GM23338 (cell line): ENCODE results near the gene THADA. TPM values are rescaled to one million over a fixed set of nuclear protein-coding genes. Genes with fewer than 3 reads are reported as not detected.
A peak's percentile ranks its signal among the peaks of the same experiment; 100 is the strongest.

Experiments
- ATAC-seq: fragments of 200-7000 bp; cut with Tn5 transposase; 3 replicates; pipeline ENCODE4 v1.9.1; 2020
- DNase-seq: peaks from one replicate; pipeline ENCODE4 v3.0.0-alpha.2; 2015; ENCODE audit warnings: low spot score
- H2AFZ ChIP-seq: fragments of 200-600 bp; sonication (generic); 2 replicates; pipeline ENCODE4 v1.8.0; 2016; ENCODE audit warnings: antibody characterized with exemption, mild to moderate bottlenecking, moderate library complexity
- H3F3A ChIP-seq: fragments of 200-600 bp; sonication (generic); replicated peaks from 2 replicates; pipeline ENCODE4 v1.8.0; 2017; ENCODE audit warnings: antibody characterized with exemption, mixed run types, low read depth
- H3K27ac ChIP-seq: fragments of 200-600 bp; sonication (generic); 2 replicates; pipeline ENCODE4 v1.6.1; 2016; ENCODE audit warnings: low read depth
- H3K27me3 ChIP-seq: fragments of 200-600 bp; sonication (generic); 2 replicates; pipeline ENCODE4 v1.8.0; 2016; ENCODE audit warnings: mild to moderate bottlenecking, mixed run types, moderate library complexity; ENCODE audit not compliant: insufficient read depth
- H3K36me3 ChIP-seq: fragments of 200-600 bp; sonication (generic); 2 replicates; pipeline ENCODE4 v1.8.0; 2016; ENCODE audit warnings: mild to moderate bottlenecking; ENCODE audit not compliant: insufficient read depth
- H3K4me1 ChIP-seq: fragments of 200-600 bp; sonication (generic); 2 replicates; pipeline ENCODE4 v1.8.0; 2016; ENCODE audit warnings: mild to moderate bottlenecking, moderate library complexity; ENCODE audit not compliant: insufficient read depth
- H3K4me2 ChIP-seq: fragments of 200-600 bp; sonication (generic); 2 replicates; pipeline ENCODE4 v1.7.1; 2017; ENCODE audit warnings: mixed run types
- H3K4me3 ChIP-seq: fragments of 200-600 bp; sonication (generic); 2 replicates; pipeline ENCODE4 v1.6.1; 2016; ENCODE audit warnings: mixed run types
- H3K79me2 ChIP-seq: fragments of 200-600 bp; sonication (generic); replicated peaks from 2 replicates; pipeline ENCODE4 v1.8.0; 2017; ENCODE audit warnings: mild to moderate bottlenecking; ENCODE audit not compliant: insufficient read depth
- H3K9me2 ChIP-seq: fragments of 200-600 bp; sonication (generic); 2 replicates; pipeline ENCODE4 v1.8.0; 2017; ENCODE audit not compliant: insufficient read depth
- H4K20me1 ChIP-seq: fragments of 200-600 bp; sonication (generic); replicated peaks from 2 replicates; pipeline ENCODE4 v1.8.0; 2017; ENCODE audit warnings: mild to moderate bottlenecking; ENCODE audit not compliant: insufficient read depth
- H3K27ac Mint-ChIP-seq: 2 replicates; pipeline ENCODE4 v1.8.0; 2020; ENCODE audit warnings: inconsistent platforms, mild to moderate bottlenecking, moderate library complexity, mixed read lengths
- H3K27me3 Mint-ChIP-seq: 3 replicates; pipeline ENCODE4 v1.8.0; 2022; ENCODE audit warnings: low read depth, mild to moderate bottlenecking, moderate library complexity, mixed read lengths, inconsistent platforms; ENCODE audit not compliant: insufficient read depth, poor library complexity
- H3K36me3 Mint-ChIP-seq: 3 replicates; pipeline ENCODE4 v1.8.0; 2021; ENCODE audit warnings: low read depth, mild to moderate bottlenecking, inconsistent platforms, moderate library complexity, mixed read lengths
- H3K4me1 Mint-ChIP-seq: 3 replicates; pipeline ENCODE4 v1.8.0; 2020; ENCODE audit warnings: mild to moderate bottlenecking, inconsistent platforms, mixed read lengths
- H3K4me3 Mint-ChIP-seq: 3 replicates; pipeline ENCODE4 v1.8.0; 2021; ENCODE audit warnings: moderate library complexity, mild to moderate bottlenecking, inconsistent platforms, mixed read lengths
- H3K9me3 Mint-ChIP-seq: 3 replicates; pipeline ENCODE4 v1.8.0; 2020; ENCODE audit warnings: moderate library complexity, mild to moderate bottlenecking, inconsistent platforms, mixed read lengths
- CREB1 ChIP-seq: fragments of 250-450 bp; sonication (Bioruptor Pico); IDR thresholded peaks from 2 replicates; pipeline ENCODE4 v1.5.0; 2020; ENCODE audit warnings: low read depth, mild to moderate bottlenecking, moderate library complexity
- EZH2phosphoT487 ChIP-seq: fragments of 200-600 bp; sonication (generic); IDR thresholded peaks from one replicate; pipeline ENCODE4 v1.8.1; 2018; ENCODE audit warnings: antibody characterized with exemption; ENCODE audit not compliant: unreplicated experiment
- STAT1 ChIP-seq: IDR thresholded peaks from one replicate; pipeline ENCODE4 v1.6.1; 2016; ENCODE audit warnings: antibody characterized with exemption; ENCODE audit not compliant: unreplicated experiment
- ZNF331 ChIP-seq: fragments of 250-450 bp; sonication (Bioruptor Pico); IDR thresholded peaks from 2 replicates; pipeline ENCODE4 v1.5.0; 2020; ENCODE audit warnings: low read depth, mild to moderate bottlenecking, moderate library complexity
- polyA plus RNA-seq: library from polyadenylated mRNA; unstranded; fragments of >200 nt; fragmentation: Nextera tagmentation; extraction: Ambion mirVana; gene quantifications from 2 replicates; pipeline ENCODE4 v1.2.1, GENCODE V29; 2016
- total RNA-seq: library from RNA; depleted of rRNA; stranded (reverse); fragments of >200 nt; shearing (Covaris generic); gene quantifications from 2 replicates; pipeline ENCODE4 v1.2.3, GENCODE V29; 2014
- TF ChIP-seq, protein P1 (sequence below): fragments of 250-450 bp; sonication (Bioruptor Pico); IDR thresholded peaks from 2 replicates; pipeline ENCODE4 v1.5.0; 2020; ENCODE audit warnings: mild to moderate bottlenecking, moderate library complexity
- TF ChIP-seq, protein P2 (sequence below): IDR thresholded peaks from 2 replicates; pipeline ENCODE4 v1.6.1; 2016; ENCODE audit warnings: antibody characterized with exemption
- TF ChIP-seq, protein P3 (sequence below), 2 experiments: fragments of 200-600 bp in 1 of 2; sonication (generic) in 1 of 2; conservative IDR thresholded peaks; 2 replicates each; pipeline versions ENCODE4 v1.5.1 to v1.6.1; 2016 to 2017; ENCODE audit warnings: antibody characterized with exemption in 2 of 2, low read depth in 2 of 2, mild to moderate bottlenecking in 2 of 2, moderate library complexity in 1 of 2
- TF ChIP-seq, protein P4 (sequence below): IDR thresholded peaks from one replicate; pipeline ENCODE4 v1.6.1; 2018; ENCODE audit warnings: antibody characterized with exemption; ENCODE audit not compliant: unreplicated experiment

THADA gene
- total and polyA plus RNA-seq, 2 experiments from 2014 or later: 17.0 to 30.7 TPM

DNA sequence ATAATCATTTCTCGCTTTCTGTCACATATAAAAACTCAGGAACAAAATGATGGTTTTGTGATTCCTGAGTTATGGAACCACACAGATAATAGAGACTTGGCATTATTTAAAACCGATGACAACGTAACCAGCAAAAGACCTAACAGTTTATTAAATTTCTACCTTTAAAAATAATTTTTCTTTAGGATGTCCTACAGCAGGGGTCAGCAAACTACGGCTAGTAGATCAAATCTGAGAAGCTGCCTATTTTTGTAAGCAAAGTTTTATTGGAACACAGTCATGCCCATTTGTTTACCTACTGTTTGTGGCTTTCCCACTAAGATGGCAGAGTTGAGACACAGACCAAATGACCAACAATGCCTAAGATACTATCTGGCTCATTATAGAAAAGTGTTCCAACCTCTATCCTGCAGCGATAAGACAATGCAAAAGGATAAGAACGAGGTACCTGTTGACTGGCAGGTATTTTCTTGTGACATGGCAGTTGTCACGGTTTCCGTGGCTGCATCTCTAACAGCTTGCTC is 316.5 kb downstream of the THADA start (continued):
- TF ChIP-seq, protein P1, sequence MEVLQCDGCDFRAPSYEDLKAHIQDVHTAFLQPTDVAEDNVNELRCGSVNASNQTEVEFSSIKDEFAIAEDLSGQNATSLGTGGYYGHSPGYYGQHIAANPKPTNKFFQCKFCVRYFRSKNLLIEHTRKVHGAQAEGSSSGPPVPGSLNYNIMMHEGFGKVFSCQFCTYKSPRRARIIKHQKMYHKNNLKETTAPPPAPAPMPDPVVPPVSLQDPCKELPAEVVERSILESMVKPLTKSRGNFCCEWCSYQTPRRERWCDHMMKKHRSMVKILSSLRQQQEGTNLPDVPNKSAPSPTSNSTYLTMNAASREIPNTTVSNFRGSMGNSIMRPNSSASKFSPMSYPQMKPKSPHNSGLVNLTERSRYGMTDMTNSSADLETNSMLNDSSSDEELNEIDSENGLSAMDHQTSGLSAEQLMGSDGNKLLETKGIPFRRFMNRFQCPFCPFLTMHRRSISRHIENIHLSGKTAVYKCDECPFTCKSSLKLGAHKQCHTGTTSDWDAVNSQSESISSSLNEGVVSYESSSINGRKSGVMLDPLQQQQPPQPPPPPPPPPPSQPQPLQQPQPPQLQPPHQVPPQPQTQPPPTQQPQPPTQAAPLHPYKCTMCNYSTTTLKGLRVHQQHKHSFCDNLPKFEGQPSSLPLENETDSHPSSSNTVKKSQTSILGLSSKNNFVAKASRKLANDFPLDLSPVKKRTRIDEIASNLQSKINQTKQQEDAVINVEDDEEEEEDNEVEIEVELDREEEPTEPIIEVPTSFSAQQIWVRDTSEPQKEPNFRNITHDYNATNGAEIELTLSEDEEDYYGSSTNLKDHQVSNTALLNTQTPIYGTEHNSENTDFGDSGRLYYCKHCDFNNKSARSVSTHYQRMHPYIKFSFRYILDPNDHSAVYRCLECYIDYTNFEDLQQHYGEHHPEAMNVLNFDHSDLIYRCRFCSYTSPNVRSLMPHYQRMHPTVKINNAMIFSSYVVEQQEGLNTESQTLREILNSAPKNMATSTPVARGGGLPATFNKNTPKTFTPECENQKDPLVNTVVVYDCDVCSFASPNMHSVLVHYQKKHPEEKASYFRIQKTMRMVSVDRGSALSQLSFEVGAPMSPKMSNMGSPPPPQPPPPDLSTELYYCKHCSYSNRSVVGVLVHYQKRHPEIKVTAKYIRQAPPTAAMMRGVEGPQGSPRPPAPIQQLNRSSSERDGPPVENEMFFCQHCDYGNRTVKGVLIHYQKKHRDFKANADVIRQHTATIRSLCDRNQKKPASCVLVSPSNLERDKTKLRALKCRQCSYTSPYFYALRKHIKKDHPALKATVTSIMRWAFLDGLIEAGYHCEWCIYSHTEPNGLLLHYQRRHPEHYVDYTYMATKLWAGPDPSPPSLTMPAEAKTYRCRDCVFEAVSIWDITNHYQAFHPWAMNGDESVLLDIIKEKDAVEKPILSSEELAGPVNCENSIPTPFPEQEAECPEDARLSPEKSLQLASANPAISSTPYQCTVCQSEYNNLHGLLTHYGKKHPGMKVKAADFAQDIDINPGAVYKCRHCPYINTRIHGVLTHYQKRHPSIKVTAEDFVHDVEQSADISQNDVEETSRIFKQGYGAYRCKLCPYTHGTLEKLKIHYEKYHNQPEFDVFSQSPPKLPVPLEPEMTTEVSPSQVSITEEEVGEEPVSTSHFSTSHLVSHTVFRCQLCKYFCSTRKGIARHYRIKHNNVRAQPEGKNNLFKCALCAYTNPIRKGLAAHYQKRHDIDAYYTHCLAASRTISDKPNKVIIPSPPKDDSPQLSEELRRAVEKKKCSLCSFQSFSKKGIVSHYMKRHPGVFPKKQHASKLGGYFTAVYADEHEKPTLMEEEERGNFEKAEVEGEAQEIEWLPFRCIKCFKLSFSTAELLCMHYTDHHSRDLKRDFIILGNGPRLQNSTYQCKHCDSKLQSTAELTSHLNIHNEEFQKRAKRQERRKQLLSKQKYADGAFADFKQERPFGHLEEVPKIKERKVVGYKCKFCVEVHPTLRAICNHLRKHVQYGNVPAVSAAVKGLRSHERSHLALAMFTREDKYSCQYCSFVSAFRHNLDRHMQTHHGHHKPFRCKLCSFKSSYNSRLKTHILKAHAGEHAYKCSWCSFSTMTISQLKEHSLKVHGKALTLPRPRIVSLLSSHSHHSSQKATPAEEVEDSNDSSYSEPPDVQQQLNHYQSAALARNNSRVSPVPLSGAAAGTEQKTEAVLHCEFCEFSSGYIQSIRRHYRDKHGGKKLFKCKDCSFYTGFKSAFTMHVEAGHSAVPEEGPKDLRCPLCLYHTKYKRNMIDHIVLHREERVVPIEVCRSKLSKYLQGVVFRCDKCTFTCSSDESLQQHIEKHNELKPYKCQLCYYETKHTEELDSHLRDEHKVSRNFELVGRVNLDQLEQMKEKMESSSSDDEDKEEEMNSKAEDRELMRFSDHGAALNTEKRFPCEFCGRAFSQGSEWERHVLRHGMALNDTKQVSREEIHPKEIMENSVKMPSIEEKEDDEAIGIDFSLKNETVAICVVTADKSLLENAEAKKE (CRISPR knock-in tag): no peak
- TF ChIP-seq, protein P2, sequence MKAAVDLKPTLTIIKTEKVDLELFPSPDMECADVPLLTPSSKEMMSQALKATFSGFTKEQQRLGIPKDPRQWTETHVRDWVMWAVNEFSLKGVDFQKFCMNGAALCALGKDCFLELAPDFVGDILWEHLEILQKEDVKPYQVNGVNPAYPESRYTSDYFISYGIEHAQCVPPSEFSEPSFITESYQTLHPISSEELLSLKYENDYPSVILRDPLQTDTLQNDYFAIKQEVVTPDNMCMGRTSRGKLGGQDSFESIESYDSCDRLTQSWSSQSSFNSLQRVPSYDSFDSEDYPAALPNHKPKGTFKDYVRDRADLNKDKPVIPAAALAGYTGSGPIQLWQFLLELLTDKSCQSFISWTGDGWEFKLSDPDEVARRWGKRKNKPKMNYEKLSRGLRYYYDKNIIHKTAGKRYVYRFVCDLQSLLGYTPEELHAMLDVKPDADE: no peak

DNA sequence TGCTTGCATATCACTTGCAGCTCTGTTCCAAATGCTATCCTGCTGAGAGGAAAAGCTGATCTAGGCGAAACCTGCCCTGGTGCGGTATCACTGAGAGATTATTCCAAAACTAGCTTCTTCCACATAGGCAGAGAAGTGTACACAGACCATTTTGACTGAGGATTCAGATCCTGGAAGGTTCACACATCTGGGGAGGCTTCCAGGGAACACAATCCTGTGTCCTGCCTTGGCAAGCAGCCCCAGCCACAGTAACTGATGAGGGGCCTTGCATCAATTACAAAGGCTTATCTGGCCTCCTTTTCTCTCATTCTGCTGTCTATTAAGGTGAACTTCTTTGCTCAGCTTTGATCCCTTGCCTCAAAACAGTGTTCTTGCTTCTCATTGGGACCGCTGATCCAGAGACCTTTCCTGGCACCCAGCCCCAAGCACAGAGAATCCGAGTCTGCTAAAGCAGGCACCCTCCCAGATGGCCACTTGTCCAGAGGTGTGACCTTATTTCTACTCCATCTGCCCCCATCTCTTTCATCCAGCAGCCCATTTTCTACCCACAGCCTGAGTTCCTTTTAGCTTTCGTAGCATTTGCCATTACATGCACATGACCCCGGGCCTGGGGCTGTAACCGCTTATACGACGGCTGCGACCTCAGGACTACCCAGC is 317.1 kb downstream of the THADA start:
- Histone ChIP-seq H3K27me3 (no peaks in the 10 kb centered on the region), H3K4me2 (no peak overlapping the region), H3K27ac (no peak overlapping the region), H3K36me3 (peaks cover 2% of the 10 kb centered on the region; the same call in 1 of the 2 replicates), H3K4me3 (no peak overlapping the region), H3K9me2 (no peaks in the 10 kb centered on the region), H3F3A (no peaks in the 10 kb centered on the region), H3K4me1 (no peaks in the 10 kb centered on the region), H3K79me2 (no peaks in the 10 kb centered on the region), H2AFZ (no peak overlapping the region), H4K20me1 (no peaks in the 10 kb centered on the region)
- H3K27ac Mint-ChIP-seq: peak overlapping the region; percentile 53
- ATAC-seq (peak; percentile 27; the same call in 1 of the 3 replicates), DNase-seq (no peak)
- TF ChIP-seq CREB1 (CRISPR knock-in tag): no peak
- TF ChIP-seq, protein P3, sequence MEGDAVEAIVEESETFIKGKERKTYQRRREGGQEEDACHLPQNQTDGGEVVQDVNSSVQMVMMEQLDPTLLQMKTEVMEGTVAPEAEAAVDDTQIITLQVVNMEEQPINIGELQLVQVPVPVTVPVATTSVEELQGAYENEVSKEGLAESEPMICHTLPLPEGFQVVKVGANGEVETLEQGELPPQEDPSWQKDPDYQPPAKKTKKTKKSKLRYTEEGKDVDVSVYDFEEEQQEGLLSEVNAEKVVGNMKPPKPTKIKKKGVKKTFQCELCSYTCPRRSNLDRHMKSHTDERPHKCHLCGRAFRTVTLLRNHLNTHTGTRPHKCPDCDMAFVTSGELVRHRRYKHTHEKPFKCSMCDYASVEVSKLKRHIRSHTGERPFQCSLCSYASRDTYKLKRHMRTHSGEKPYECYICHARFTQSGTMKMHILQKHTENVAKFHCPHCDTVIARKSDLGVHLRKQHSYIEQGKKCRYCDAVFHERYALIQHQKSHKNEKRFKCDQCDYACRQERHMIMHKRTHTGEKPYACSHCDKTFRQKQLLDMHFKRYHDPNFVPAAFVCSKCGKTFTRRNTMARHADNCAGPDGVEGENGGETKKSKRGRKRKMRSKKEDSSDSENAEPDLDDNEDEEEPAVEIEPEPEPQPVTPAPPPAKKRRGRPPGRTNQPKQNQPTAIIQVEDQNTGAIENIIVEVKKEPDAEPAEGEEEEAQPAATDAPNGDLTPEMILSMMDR (conservative IDR thresholded peaks at IDR 0.05; ENCODE audit: low read depth in 2 of 2): no peak
- TF ChIP-seq ZNF331 (CRISPR knock-in tag): no peak
- TF ChIP-seq, protein P2: no peak
- TF ChIP-seq, protein P4, sequence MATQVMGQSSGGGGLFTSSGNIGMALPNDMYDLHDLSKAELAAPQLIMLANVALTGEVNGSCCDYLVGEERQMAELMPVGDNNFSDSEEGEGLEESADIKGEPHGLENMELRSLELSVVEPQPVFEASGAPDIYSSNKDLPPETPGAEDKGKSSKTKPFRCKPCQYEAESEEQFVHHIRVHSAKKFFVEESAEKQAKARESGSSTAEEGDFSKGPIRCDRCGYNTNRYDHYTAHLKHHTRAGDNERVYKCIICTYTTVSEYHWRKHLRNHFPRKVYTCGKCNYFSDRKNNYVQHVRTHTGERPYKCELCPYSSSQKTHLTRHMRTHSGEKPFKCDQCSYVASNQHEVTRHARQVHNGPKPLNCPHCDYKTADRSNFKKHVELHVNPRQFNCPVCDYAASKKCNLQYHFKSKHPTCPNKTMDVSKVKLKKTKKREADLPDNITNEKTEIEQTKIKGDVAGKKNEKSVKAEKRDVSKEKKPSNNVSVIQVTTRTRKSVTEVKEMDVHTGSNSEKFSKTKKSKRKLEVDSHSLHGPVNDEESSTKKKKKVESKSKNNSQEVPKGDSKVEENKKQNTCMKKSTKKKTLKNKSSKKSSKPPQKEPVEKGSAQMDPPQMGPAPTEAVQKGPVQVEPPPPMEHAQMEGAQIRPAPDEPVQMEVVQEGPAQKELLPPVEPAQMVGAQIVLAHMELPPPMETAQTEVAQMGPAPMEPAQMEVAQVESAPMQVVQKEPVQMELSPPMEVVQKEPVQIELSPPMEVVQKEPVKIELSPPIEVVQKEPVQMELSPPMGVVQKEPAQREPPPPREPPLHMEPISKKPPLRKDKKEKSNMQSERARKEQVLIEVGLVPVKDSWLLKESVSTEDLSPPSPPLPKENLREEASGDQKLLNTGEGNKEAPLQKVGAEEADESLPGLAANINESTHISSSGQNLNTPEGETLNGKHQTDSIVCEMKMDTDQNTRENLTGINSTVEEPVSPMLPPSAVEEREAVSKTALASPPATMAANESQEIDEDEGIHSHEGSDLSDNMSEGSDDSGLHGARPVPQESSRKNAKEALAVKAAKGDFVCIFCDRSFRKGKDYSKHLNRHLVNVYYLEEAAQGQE: no peak
- TF ChIP-seq EZH2phosphoT487: no peak
- TF ChIP-seq STAT1: no peak
- H3K27me3 Mint-ChIP-seq: no peaks in the 10 kb centered on the region
- peaks cover 7% of the 10 kb centered on the region for H3K9me3 Mint-ChIP-seq
- H3K4me3 Mint-ChIP-seq: no peak overlapping the region
- H3K4me1 Mint-ChIP-seq: peaks cover 21% of the 10 kb centered on the region
- H3K36me3 Mint-ChIP-seq: peaks cover 24% of the 10 kb centered on the region
